WTC11 (cell line): ENCODE data around the gene TTC1. TPM values are rescaled to one million over a fixed set of nuclear protein-coding genes. Genes with fewer than 3 reads are reported as not detected.

Experiments used
- ATAC-seq: fragments of 200-7000 bp; cut with Tn5 transposase; 2 replicates; pipeline ENCODE4 v1.10.0; 2021; ENCODE audit warnings: mild to moderate bottlenecking, moderate library complexity
- Bru-seq: library from RNA; stranded (reverse); fragments of 400-500 nt; gene quantifications from one replicate; lab custom pipeline; 2021; lab: Mats Ljungman, UMichigan
- CTCF ChIA-PET: fragments of 300-600 bp; sonication (Branson Sonifier 250); formaldehyde crosslinking; loops from one replicate; lab custom pipeline; 2021; ENCODE audit warnings: antibody characterized with exemption; lab: Charles Lee
- POLR2A ChIA-PET: fragments of 350-600 bp; sonication (Branson Sonifier 250); formaldehyde crosslinking; loops from one replicate; lab custom pipeline; 2021; ENCODE audit warnings: antibody characterized with exemption; lab: Charles Lee
- DNase-seq: peaks from one replicate; pipeline ENCODE4 v3.0.0; 2021; ENCODE audit warnings: low spot score
- H3K27ac Mint-ChIP-seq: 2 replicates; pipeline ENCODE4 v1.8.0; 2021; ENCODE audit warnings: mixed read lengths
- H3K27me3 Mint-ChIP-seq: 2 replicates; pipeline ENCODE4 v1.8.0; 2021; ENCODE audit warnings: low read depth, mild to moderate bottlenecking, moderate library complexity, mixed read lengths
- H3K36me3 Mint-ChIP-seq: 2 replicates; pipeline ENCODE4 v1.8.0; 2021; ENCODE audit warnings: mixed read lengths
- H3K4me1 Mint-ChIP-seq: 2 replicates; pipeline ENCODE4 v1.8.0; 2022; ENCODE audit warnings: mixed read lengths
- H3K4me3 Mint-ChIP-seq: 2 replicates; pipeline ENCODE4 v1.8.0; 2021; ENCODE audit warnings: mild to moderate bottlenecking, moderate library complexity, mixed read lengths
- H3K9me3 Mint-ChIP-seq: 2 replicates; pipeline ENCODE4 v1.8.0; 2021; ENCODE audit warnings: mixed read lengths
- EMX1 ChIP-seq: fragments of 250-450 bp; sonication (Bioruptor Pico); IDR thresholded peaks from 2 replicates; pipeline ENCODE4 v1.8.0; 2021; ENCODE audit warnings: mild to moderate bottlenecking
- FOXJ3 ChIP-seq: sonication (generic); formaldehyde crosslinking; IDR thresholded peaks from 2 replicates; pipeline ENCODE4 v1.9.0; 2021; ENCODE audit warnings: missing genetic modification reagents, mild to moderate bottlenecking, borderline replicate concordance
- NR1H2 ChIP-seq: sonication (generic); formaldehyde crosslinking; IDR thresholded peaks from 2 replicates; pipeline ENCODE4 v1.9.0; 2021; ENCODE audit warnings: mild to moderate bottlenecking, moderate library complexity, missing genetic modification reagents
- SMAD3 ChIP-seq: sonication (generic); formaldehyde crosslinking; IDR thresholded peaks from 2 replicates; pipeline ENCODE4 v1.8.0; 2022; ENCODE audit warnings: missing genetic modification reagents, mild to moderate bottlenecking, borderline replicate concordance
- TEAD1 ChIP-seq: sonication (generic); formaldehyde crosslinking; IDR thresholded peaks from 2 replicates; pipeline ENCODE4 v1.8.0; 2022; ENCODE audit warnings: mild to moderate bottlenecking, missing genetic modification reagents
- TEAD4 ChIP-seq: sonication (generic); formaldehyde crosslinking; IDR thresholded peaks from 2 replicates; pipeline ENCODE4 v1.8.0; 2022; ENCODE audit warnings: mild to moderate bottlenecking, missing genetic modification reagents
- TP53 ChIP-seq: sonication (generic); formaldehyde crosslinking; IDR thresholded peaks from 2 replicates; pipeline ENCODE4 v1.8.1; 2023; ENCODE audit warnings: mild to moderate bottlenecking, missing genetic modification reagents
- ZNF423 ChIP-seq: fragments of 250-450 bp; sonication (Bioruptor Pico); IDR thresholded peaks from 2 replicates; pipeline ENCODE4 v2.1.2; 2022; ENCODE audit warnings: mild to moderate bottlenecking, moderate library complexity
- long read RNA-seq, 3 experiments: library from RNA in 1 of 3; library from capped mRNA in 1 of 3; library from polyadenylated mRNA in 1 of 3; unstranded in 2 of 3; stranded (forward) in 1 of 3; transcript quantifications; one replicate each; pipeline ENCODE4 v2.0.0, GENCODE V29; 2021
- total RNA-seq: library from RNA; stranded (reverse); gene quantifications from 3 replicates; pipeline ENCODE4 v1.2.3, GENCODE V29; 2021
- TF ChIP-seq, protein P1 (sequence below): sonication (generic); formaldehyde crosslinking; IDR thresholded peaks from 2 replicates; pipeline ENCODE4 v1.8.1; 2023; ENCODE audit warnings: mild to moderate bottlenecking, missing genetic modification reagents, borderline replicate concordance
- TF ChIP-seq, protein P2 (sequence below): sonication (generic); formaldehyde crosslinking; IDR thresholded peaks from 2 replicates; pipeline ENCODE4 v1.8.1; 2023; ENCODE audit warnings: mild to moderate bottlenecking, missing genetic modification reagents
- TF ChIP-seq, protein P3 (sequence below): fragments of 250-450 bp; sonication (Bioruptor Pico); conservative IDR thresholded peaks from 2 replicates; pipeline ENCODE4 v1.9.0; 2021; ENCODE audit warnings: mild to moderate bottlenecking
- TF ChIP-seq, protein P4 (sequence below): sonication (generic); formaldehyde crosslinking; IDR thresholded peaks from 2 replicates; pipeline ENCODE4 v1.8.1; 2022; ENCODE audit warnings: mild to moderate bottlenecking, missing genetic modification reagents, moderate library complexity, borderline replicate concordance
- TF ChIP-seq, protein P5 (sequence below): fragments of 250-450 bp; sonication (Bioruptor Pico); IDR thresholded peaks from 2 replicates; pipeline ENCODE4 v1.9.0; 2021; ENCODE audit warnings: mild to moderate bottlenecking, borderline replicate concordance
- TF ChIP-seq, protein P6 (sequence below): sonication (generic); formaldehyde crosslinking; IDR thresholded peaks from 2 replicates; pipeline ENCODE4 v1.8.0; 2022; ENCODE audit warnings: mild to moderate bottlenecking, missing genetic modification reagents
- TF ChIP-seq, protein P7 (sequence below): sonication (generic); formaldehyde crosslinking; conservative IDR thresholded peaks from 2 replicates; pipeline ENCODE4 v1.8.1; 2023; ENCODE audit warnings: mild to moderate bottlenecking, low read depth, missing genetic modification reagents, moderate library complexity

Gene TTC1, protein sequence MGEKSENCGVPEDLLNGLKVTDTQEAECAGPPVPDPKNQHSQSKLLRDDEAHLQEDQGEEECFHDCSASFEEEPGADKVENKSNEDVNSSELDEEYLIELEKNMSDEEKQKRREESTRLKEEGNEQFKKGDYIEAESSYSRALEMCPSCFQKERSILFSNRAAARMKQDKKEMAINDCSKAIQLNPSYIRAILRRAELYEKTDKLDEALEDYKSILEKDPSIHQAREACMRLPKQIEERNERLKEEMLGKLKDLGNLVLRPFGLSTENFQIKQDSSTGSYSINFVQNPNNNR
- total RNA-seq (46.4 to 48.3 TPM (median 47.4 TPM) in 3 replicates), Bru-seq, nascent RNA (percentile 88 among the genes with signal in this experiment)
- long read RNA-seq, experiment 1, transcript TTC1-201 (8 exons, 1,467 nt), result major isoform, 192 of 243 reads
- long read RNA-seq, experiment 1, transcript TTC1-205 (8 exons, 1,432 nt), result minor isoform, 19 of 243 reads
- long read RNA-seq, experiment 1, partial matches to known transcripts, result 19 of 243 reads
- long read RNA-seq, experiment 1, other reads (novel, unspliced or antisense), result 13 of 243 reads
- long read RNA-seq, experiment 2, transcript TTC1-201 (8 exons, 1,467 nt), result major isoform, 56 of 105 reads
- long read RNA-seq, experiment 2, partial matches to known transcripts, result 33 of 105 reads
- long read RNA-seq, experiment 2, other reads (novel, unspliced or antisense), result 10 of 105 reads
- long read RNA-seq, experiment 3, transcript TTC1-201 (8 exons, 1,467 nt), result major isoform, 502 of 626 reads
- long read RNA-seq, experiment 3, transcript TTC1-205 (8 exons, 1,432 nt), result minor isoform, 48 of 626 reads
- long read RNA-seq, experiment 3, partial matches to known transcripts, result 31 of 626 reads
- long read RNA-seq, experiment 3, other reads (novel, unspliced or antisense), result 45 of 626 reads

DNA sequence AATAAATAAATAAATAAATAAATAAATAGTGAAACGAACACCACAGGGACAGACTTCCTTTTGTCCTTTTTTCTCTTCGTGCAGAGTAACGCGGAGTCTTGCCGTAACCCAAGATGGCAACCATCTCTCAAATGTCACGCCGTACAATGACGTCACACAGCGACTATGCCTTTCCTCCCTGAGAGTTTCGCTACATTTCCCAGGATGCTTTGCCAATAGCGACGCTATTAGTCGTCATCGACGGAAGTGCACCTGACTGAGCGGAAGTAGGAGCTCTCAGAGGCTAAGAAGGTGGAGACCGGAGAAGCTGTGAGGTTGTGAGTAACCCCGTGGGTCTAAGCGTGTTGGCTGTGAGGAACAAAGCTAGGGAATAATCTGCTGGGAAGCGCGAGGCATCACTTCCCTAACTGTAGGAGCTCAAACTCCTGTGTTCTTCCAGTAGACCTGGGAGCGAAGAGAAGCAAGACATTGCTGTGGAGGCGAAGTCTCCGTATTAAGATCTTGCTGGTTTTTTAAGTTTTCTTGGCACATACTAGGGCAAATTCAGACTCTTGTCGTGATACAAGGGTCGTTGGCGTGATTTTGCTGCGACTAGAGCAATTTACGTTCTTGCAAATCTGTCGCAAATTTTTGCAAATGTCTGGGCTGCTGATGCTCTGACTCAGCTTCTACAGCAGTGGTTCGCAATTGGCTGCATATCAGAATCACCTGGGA is at the start of gene TTC1:
TTC1 (plus strand) TSS at position 263 of the 714 bp plus-strand sequence. CDS start 1,390 bp downstream, outside the sequence.
- DNase-seq (peak; percentile 90), ATAC-seq (peak; percentile 95)
- ChIA-PET CTCF (interaction anchor here (0.5 to 3.1 kb wide), 6 partner anchors 13 to 493 kb away, joined by 3 to 31 read pairs (median 4); no protein-coding TSS in a partner anchor), POLR2A (interaction anchor here (0.6 kb wide), 1 partner anchor 1420 kb away, joined by 3 read pairs; no protein-coding TSS in a partner anchor)
- Mint-ChIP-seq H3K4me1 (peaks cover 12% of the 10 kb centered on the region), H3K4me3 (peak within 1 kb of the TSS; percentile 100), H3K27me3 (no peaks in the 10 kb centered on the region), H3K27ac (peak within 1 kb of the TSS; percentile 99), H3K9me3 (no peaks in the 10 kb centered on the region), H3K36me3 (peaks cover 30% of the 10 kb centered on the region)
- TF ChIP-seq TEAD4 (no peak), NR1H2 (CRISPR knock-in tag) (no peak), ZNF423 (no peak), SMAD3 (CRISPR knock-in tag) (0 out of 2 replicates have a peak, but pooled peaks have one; percentile 35), EMX1 (CRISPR knock-in tag) (no peak), TP53 (CRISPR knock-in tag) (no peak), FOXJ3 (CRISPR knock-in tag) (no peak), TEAD1 (CRISPR knock-in tag) (no peak)
- TF ChIP-seq, protein P1, sequence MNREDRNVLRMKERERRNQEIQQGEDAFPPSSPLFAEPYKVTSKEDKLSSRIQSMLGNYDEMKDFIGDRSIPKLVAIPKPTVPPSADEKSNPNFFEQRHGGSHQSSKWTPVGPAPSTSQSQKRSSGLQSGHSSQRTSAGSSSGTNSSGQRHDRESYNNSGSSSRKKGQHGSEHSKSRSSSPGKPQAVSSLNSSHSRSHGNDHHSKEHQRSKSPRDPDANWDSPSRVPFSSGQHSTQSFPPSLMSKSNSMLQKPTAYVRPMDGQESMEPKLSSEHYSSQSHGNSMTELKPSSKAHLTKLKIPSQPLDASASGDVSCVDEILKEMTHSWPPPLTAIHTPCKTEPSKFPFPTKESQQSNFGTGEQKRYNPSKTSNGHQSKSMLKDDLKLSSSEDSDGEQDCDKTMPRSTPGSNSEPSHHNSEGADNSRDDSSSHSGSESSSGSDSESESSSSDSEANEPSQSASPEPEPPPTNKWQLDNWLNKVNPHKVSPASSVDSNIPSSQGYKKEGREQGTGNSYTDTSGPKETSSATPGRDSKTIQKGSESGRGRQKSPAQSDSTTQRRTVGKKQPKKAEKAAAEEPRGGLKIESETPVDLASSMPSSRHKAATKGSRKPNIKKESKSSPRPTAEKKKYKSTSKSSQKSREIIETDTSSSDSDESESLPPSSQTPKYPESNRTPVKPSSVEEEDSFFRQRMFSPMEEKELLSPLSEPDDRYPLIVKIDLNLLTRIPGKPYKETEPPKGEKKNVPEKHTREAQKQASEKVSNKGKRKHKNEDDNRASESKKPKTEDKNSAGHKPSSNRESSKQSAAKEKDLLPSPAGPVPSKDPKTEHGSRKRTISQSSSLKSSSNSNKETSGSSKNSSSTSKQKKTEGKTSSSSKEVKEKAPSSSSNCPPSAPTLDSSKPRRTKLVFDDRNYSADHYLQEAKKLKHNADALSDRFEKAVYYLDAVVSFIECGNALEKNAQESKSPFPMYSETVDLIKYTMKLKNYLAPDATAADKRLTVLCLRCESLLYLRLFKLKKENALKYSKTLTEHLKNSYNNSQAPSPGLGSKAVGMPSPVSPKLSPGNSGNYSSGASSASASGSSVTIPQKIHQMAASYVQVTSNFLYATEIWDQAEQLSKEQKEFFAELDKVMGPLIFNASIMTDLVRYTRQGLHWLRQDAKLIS, result no peak
- TF ChIP-seq, protein P2, sequence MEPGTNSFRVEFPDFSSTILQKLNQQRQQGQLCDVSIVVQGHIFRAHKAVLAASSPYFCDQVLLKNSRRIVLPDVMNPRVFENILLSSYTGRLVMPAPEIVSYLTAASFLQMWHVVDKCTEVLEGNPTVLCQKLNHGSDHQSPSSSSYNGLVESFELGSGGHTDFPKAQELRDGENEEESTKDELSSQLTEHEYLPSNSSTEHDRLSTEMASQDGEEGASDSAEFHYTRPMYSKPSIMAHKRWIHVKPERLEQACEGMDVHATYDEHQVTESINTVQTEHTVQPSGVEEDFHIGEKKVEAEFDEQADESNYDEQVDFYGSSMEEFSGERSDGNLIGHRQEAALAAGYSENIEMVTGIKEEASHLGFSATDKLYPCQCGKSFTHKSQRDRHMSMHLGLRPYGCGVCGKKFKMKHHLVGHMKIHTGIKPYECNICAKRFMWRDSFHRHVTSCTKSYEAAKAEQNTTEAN (CRISPR knock-in tag), result no peak
- TF ChIP-seq, protein P3, sequence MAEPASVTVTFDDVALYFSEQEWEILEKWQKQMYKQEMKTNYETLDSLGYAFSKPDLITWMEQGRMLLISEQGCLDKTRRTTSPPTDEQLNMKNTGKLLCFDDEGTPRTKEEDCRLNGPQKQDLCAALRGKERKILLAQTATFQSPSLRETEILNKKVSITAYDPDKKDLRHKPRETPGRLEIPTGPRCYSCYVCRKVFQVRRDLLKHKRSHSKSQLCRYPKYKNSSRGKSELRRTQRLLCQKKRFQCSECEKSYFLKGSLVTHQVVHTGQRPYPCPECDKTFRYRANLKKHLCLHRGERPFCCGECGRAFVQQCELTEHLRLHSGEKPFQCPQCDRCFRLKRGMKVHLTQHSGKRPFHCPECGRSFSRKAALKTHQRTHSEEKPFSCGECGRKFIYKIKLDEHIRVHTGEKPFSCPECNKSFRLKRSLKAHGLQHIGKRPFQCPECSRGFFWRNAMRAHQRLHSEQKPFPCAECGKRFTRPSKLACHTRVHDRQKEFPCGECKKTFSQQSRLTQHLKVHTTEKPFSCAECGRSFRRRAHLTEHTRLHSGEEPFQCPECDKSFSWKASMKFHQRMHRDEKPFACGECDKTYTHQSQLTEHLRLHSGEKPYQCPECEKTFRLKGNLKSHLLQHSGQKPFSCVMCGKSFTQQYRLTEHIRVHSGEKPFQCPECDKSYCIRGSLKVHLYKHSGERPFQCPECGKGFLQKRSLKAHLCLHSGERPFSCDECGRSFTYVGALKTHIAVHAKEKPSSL (CRISPR knock-in tag), result no peak
- TF ChIP-seq, protein P4, sequence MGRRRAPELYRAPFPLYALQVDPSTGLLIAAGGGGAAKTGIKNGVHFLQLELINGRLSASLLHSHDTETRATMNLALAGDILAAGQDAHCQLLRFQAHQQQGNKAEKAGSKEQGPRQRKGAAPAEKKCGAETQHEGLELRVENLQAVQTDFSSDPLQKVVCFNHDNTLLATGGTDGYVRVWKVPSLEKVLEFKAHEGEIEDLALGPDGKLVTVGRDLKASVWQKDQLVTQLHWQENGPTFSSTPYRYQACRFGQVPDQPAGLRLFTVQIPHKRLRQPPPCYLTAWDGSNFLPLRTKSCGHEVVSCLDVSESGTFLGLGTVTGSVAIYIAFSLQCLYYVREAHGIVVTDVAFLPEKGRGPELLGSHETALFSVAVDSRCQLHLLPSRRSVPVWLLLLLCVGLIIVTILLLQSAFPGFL (CRISPR knock-in tag), result no peak
- TF ChIP-seq, protein P5, sequence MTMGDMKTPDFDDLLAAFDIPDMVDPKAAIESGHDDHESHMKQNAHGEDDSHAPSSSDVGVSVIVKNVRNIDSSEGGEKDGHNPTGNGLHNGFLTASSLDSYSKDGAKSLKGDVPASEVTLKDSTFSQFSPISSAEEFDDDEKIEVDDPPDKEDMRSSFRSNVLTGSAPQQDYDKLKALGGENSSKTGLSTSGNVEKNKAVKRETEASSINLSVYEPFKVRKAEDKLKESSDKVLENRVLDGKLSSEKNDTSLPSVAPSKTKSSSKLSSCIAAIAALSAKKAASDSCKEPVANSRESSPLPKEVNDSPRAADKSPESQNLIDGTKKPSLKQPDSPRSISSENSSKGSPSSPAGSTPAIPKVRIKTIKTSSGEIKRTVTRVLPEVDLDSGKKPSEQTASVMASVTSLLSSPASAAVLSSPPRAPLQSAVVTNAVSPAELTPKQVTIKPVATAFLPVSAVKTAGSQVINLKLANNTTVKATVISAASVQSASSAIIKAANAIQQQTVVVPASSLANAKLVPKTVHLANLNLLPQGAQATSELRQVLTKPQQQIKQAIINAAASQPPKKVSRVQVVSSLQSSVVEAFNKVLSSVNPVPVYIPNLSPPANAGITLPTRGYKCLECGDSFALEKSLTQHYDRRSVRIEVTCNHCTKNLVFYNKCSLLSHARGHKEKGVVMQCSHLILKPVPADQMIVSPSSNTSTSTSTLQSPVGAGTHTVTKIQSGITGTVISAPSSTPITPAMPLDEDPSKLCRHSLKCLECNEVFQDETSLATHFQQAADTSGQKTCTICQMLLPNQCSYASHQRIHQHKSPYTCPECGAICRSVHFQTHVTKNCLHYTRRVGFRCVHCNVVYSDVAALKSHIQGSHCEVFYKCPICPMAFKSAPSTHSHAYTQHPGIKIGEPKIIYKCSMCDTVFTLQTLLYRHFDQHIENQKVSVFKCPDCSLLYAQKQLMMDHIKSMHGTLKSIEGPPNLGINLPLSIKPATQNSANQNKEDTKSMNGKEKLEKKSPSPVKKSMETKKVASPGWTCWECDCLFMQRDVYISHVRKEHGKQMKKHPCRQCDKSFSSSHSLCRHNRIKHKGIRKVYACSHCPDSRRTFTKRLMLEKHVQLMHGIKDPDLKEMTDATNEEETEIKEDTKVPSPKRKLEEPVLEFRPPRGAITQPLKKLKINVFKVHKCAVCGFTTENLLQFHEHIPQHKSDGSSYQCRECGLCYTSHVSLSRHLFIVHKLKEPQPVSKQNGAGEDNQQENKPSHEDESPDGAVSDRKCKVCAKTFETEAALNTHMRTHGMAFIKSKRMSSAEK, result no peak
- TF ChIP-seq, protein P6, sequence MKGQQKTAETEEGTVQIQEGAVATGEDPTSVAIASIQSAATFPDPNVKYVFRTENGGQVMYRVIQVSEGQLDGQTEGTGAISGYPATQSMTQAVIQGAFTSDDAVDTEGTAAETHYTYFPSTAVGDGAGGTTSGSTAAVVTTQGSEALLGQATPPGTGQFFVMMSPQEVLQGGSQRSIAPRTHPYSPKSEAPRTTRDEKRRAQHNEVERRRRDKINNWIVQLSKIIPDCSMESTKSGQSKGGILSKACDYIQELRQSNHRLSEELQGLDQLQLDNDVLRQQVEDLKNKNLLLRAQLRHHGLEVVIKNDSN (CRISPR knock-in tag), result peak; percentile 65; the same call in 1 of the 2 replicates
- TF ChIP-seq, protein P7, sequence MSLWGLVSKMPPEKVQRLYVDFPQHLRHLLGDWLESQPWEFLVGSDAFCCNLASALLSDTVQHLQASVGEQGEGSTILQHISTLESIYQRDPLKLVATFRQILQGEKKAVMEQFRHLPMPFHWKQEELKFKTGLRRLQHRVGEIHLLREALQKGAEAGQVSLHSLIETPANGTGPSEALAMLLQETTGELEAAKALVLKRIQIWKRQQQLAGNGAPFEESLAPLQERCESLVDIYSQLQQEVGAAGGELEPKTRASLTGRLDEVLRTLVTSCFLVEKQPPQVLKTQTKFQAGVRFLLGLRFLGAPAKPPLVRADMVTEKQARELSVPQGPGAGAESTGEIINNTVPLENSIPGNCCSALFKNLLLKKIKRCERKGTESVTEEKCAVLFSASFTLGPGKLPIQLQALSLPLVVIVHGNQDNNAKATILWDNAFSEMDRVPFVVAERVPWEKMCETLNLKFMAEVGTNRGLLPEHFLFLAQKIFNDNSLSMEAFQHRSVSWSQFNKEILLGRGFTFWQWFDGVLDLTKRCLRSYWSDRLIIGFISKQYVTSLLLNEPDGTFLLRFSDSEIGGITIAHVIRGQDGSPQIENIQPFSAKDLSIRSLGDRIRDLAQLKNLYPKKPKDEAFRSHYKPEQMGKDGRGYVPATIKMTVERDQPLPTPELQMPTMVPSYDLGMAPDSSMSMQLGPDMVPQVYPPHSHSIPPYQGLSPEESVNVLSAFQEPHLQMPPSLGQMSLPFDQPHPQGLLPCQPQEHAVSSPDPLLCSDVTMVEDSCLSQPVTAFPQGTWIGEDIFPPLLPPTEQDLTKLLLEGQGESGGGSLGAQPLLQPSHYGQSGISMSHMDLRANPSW (CRISPR knock-in tag), result no peak
